ENCODE measurements around the gene LYRM4.

The LYRM4 gene

GRCh38 chr6:5260661-5261544, at the start of gene LYRM4, which contains the start of gene FARS2:
Gene LYRM4 (minus strand): TSS chr6:5260950. CDS start chr6:5260733, 217 bp downstream.
Gene FARS2 (plus strand): TSS chr6:5261513.
- H3K9me3 Mint-ChIP-seq, result no peaks in the 10 kb centered on the region
- peaks cover 51% of the 10 kb centered on the region for H3K4me1 Mint-ChIP-seq
- ATAC-seq, result peak; percentile 92
- peak within 1 kb of the TSS; percentile 100 for H3K27ac Mint-ChIP-seq
- no peaks in the 10 kb centered on the region for H3K27me3 Mint-ChIP-seq
- peaks cover 18% of the 10 kb centered on the region for H3K36me3 Mint-ChIP-seq
- peak within 1 kb of the TSS; percentile 89 for H3K4me3 Mint-ChIP-seq

DNA sequence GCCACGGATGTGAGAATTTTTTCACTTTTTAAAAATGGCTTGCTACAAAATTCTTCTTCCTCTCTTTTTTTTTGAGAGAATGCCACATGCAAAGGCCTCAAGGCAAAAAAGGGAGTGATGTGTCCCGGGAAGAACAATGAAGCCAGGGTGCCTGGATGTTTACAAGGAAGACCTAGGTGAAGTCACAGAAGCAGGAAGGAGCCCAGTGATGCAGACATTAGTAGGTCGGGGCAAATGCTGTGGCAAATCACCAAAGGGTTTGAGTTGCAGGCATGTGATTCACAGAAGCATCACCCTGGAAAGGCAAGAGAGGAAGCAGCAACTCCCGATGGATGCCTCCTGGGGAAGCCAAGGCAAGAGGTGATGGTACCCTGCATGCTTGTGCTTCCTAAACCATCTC, 47.3 kb upstream of the LYRM4 start:
- H3K27me3 Mint-ChIP-seq, result no peaks in the 10 kb centered on the region
- no peaks in the 10 kb centered on the region for H3K9me3 Mint-ChIP-seq
- no peak for ATAC-seq
- peaks cover 18% of the 10 kb centered on the region for H3K36me3 Mint-ChIP-seq
- no peak overlapping the region for H3K4me3 Mint-ChIP-seq
- peaks cover 26% of the 10 kb centered on the region for H3K4me1 Mint-ChIP-seq
- H3K27ac Mint-ChIP-seq, result no peak overlapping the region

DNA sequence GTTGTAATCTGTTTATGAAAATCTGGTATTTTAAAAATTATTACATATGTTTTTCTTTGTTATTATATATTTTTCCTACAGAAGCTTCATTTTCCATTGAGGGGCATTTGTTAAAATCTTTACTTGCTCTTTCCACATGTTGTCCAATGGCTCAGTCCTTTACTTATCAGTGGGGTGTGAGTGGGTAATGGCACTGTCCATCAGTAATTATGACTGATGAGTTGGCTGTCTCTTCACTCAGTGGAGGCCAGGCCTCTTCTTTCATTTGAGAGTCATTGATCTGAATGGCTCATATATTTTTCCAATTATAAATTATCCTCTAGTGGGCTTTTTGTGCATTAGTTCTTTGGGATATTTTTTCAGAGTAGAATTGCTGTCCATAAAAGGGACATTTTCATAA, 46.3 kb upstream of the LYRM4 start:
- Mint-ChIP-seq H3K27me3 (no peaks in the 10 kb centered on the region), H3K36me3 (peaks cover 18% of the 10 kb centered on the region), H3K9me3 (no peaks in the 10 kb centered on the region), H3K4me1 (peaks cover 26% of the 10 kb centered on the region), H3K4me3 (no peak overlapping the region), H3K27ac (no peak overlapping the region)
- ATAC-seq, result no peak

DNA sequence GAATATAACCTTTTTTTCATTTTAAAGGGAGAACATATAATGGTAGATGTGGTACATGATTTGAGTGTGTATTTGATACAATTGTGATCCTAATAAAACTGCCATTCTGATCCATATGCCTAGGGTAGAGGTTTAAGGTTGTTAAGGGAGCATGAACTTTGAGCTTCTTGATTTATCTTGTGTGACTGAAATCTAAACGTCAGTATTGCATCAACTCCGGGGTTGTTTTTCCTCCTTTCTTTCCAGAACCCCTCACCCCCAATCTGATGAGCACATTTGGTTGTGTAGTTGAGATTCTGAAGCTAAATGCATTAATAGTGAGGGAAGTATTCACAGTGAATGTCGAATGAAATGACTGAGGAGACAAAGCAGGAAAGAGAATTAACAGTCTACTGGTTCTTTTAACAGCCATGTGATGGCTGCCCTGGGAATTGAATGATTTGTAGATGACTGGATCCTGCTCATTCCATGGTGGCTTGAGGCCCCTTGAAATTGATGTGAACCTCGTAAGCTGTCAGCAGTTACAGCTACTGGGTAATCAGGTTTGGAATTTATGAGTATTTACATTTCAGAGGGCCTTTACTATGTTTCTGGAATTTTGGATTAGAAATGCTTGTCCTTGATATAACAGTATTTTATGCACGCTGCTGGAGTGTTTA, 45.3 kb upstream of the LYRM4 start:
- ATAC-seq, result no peak
- H3K4me3 Mint-ChIP-seq, result no peak overlapping the region
- H3K27ac Mint-ChIP-seq, result no peak overlapping the region
- H3K9me3 Mint-ChIP-seq, result no peaks in the 10 kb centered on the region
- H3K36me3 Mint-ChIP-seq, result peaks cover 18% of the 10 kb centered on the region
- H3K4me1 Mint-ChIP-seq, result peaks cover 30% of the 10 kb centered on the region
- H3K27me3 Mint-ChIP-seq, result no peaks in the 10 kb centered on the region

- H3K4me1 Mint-ChIP-seq, result peaks cover 30% of the 10 kb centered on the region
- peaks cover 9% of the 10 kb centered on the region for H3K36me3 Mint-ChIP-seq
- H3K27me3 Mint-ChIP-seq, result no peaks in the 10 kb centered on the region
- peak overlapping the region; percentile 75 for H3K4me3 Mint-ChIP-seq
- no peak for ATAC-seq
- H3K9me3 Mint-ChIP-seq, result no peaks in the 10 kb centered on the region
- H3K27ac Mint-ChIP-seq, result peak overlapping the region; percentile 81
These were observed 42.9 kb upstream of the LYRM4 start for GRCh38 chr6:5303682-5304081.

GRCh38 chr6:5302995-5303622, 42.4 kb upstream of the LYRM4 start:
- Mint-ChIP-seq H3K9me3 (no peaks in the 10 kb centered on the region), H3K4me1 (peaks cover 29% of the 10 kb centered on the region), H3K4me3 (peak overlapping the region; percentile 75), H3K36me3 (peaks cover 6% of the 10 kb centered on the region), H3K27me3 (no peaks in the 10 kb centered on the region), H3K27ac (peak overlapping the region; percentile 81)
- peak; percentile 84 for ATAC-seq

GRCh38 chr6:5302220-5302946, 41.6 kb upstream of the LYRM4 start:
- Mint-ChIP-seq H3K27me3 (no peaks in the 10 kb centered on the region), H3K4me1 (peaks cover 22% of the 10 kb centered on the region), H3K27ac (peak overlapping the region; percentile 81), H3K4me3 (peak overlapping the region; percentile 75), H3K9me3 (no peaks in the 10 kb centered on the region), H3K36me3 (no peaks in the 10 kb centered on the region)
- ATAC-seq, result peak; percentile 97

GRCh38 chr6:5300206-5300764, 39.5 kb upstream of the LYRM4 start:
- H3K4me3 Mint-ChIP-seq, result no peak overlapping the region
- peaks cover 22% of the 10 kb centered on the region for H3K4me1 Mint-ChIP-seq
- no peaks in the 10 kb centered on the region for H3K27me3 Mint-ChIP-seq
- ATAC-seq, result no peak
- H3K36me3 Mint-ChIP-seq, result no peaks in the 10 kb centered on the region
- peak overlapping the region; percentile 81 for H3K27ac Mint-ChIP-seq
- H3K9me3 Mint-ChIP-seq, result no peaks in the 10 kb centered on the region

- Mint-ChIP-seq H3K27ac (no peak overlapping the region), H3K27me3 (no peaks in the 10 kb centered on the region), H3K36me3 (peaks cover 13% of the 10 kb centered on the region), H3K4me1 (peaks cover 38% of the 10 kb centered on the region), H3K4me3 (no peak overlapping the region), H3K9me3 (no peaks in the 10 kb centered on the region)
- no peak for ATAC-seq
These were observed 34.9 kb upstream of the LYRM4 start for GRCh38 chr6:5295623-5296022.

- Mint-ChIP-seq H3K4me3 (peak overlapping the region; percentile 14), H3K9me3 (no peaks in the 10 kb centered on the region), H3K27ac (peak overlapping the region; percentile 84), H3K27me3 (no peaks in the 10 kb centered on the region), H3K36me3 (peaks cover 13% of the 10 kb centered on the region), H3K4me1 (peaks cover 44% of the 10 kb centered on the region)
- peak; percentile 70 for ATAC-seq
These were observed 33.9 kb upstream of the LYRM4 start for GRCh38 chr6:5294392-5295211.

GRCh38 chr6:5293692-5294091, 32.9 kb upstream of the LYRM4 start:
- no peaks in the 10 kb centered on the region for H3K9me3 Mint-ChIP-seq
- H3K4me3 Mint-ChIP-seq, result no peak overlapping the region
- no peaks in the 10 kb centered on the region for H3K27me3 Mint-ChIP-seq
- H3K4me1 Mint-ChIP-seq, result peaks cover 44% of the 10 kb centered on the region
- ATAC-seq, result no peak
- H3K27ac Mint-ChIP-seq, result peak overlapping the region; percentile 84
- peaks cover 13% of the 10 kb centered on the region for H3K36me3 Mint-ChIP-seq

GRCh38 chr6:5292154-5292553, 31.4 kb upstream of the LYRM4 start:
- Mint-ChIP-seq H3K9me3 (no peaks in the 10 kb centered on the region), H3K4me3 (no peak overlapping the region), H3K4me1 (peaks cover 56% of the 10 kb centered on the region), H3K36me3 (peaks cover 19% of the 10 kb centered on the region), H3K27ac (peak overlapping the region; percentile 84), H3K27me3 (no peaks in the 10 kb centered on the region)
- no peak for ATAC-seq

DNA sequence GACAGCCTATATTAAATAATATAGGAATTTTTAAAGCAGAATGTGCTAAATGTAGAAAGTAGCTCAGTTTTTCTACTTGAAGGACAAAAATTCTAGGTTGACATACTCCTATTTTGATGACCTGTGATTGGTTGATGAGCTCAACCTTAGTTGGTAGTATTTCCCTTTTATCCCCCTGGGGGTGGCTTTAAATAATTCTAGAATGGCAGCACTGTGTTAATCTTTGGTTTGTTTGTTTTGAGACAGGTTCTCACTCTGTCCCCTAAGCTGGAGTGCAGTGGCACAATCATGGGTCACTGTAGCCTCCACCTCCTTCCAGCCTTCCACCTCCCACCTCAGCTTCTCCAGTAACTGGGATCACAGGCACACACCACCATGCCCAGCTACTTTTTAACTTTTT, 29.8 kb upstream of the LYRM4 start:
- H3K4me1 Mint-ChIP-seq, result peaks cover 71% of the 10 kb centered on the region
- peak overlapping the region; percentile 42 for H3K27ac Mint-ChIP-seq
- H3K27me3 Mint-ChIP-seq, result no peaks in the 10 kb centered on the region
- ATAC-seq, result no peak
- peaks cover 19% of the 10 kb centered on the region for H3K36me3 Mint-ChIP-seq
- no peak overlapping the region for H3K4me3 Mint-ChIP-seq
- H3K9me3 Mint-ChIP-seq, result no peaks in the 10 kb centered on the region

DNA sequence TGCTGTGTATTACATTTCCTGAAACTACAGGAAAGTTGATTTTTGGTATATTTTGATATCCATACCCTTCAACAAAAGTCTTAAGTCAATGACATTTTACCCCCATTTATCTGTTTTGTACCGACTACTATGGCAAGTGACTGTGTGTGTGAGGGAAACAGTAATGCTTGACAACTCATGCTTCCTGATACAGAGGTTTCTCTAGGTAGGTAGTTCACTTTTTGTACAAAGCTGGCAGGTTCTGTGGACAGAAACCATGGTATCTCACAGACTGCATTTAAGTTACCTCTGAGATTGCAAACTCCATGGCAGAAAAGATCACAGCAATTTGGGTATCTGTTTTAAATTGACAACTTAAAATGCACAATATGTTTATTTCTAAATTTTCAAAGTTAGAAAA, 29.3 kb upstream of the LYRM4 start:
- no peak overlapping the region for H3K4me3 Mint-ChIP-seq
- H3K9me3 Mint-ChIP-seq, result no peaks in the 10 kb centered on the region
- ATAC-seq, result no peak
- peak overlapping the region; percentile 42 for H3K27ac Mint-ChIP-seq
- no peaks in the 10 kb centered on the region for H3K27me3 Mint-ChIP-seq
- peaks cover 21% of the 10 kb centered on the region for H3K36me3 Mint-ChIP-seq
- H3K4me1 Mint-ChIP-seq, result peaks cover 73% of the 10 kb centered on the region

Data from stimulated activated memory B cell treated with anti-CD40 and anti-IgM and Interleukin-4, amounts not matched to agents 10 μg/mL and 1 μg/mL and 100 μg/mL, for 72 hours (primary cell).